Astrocyte (in vitro differentiated cells and primary cell): ENCODE results near the gene CXorf66.

ENCODE experiments used
- EZH2 ChIP-seq: IDR thresholded peaks from 2 replicates; pipeline ENCODE4 v1.6.1; 2012; ENCODE audit warnings: mild to moderate bottlenecking, low read length, inconsistent platforms; ENCODE audit not compliant: insufficient read depth
- TF ChIP-seq, protein P1 (sequence below): IDR thresholded peaks from 2 replicates; pipeline ENCODE4 v1.5.1; 2011; ENCODE audit warnings: low read depth, mild to moderate bottlenecking, inconsistent platforms, low read length, moderate library complexity; ENCODE audit not compliant: insufficient read depth

DNA sequence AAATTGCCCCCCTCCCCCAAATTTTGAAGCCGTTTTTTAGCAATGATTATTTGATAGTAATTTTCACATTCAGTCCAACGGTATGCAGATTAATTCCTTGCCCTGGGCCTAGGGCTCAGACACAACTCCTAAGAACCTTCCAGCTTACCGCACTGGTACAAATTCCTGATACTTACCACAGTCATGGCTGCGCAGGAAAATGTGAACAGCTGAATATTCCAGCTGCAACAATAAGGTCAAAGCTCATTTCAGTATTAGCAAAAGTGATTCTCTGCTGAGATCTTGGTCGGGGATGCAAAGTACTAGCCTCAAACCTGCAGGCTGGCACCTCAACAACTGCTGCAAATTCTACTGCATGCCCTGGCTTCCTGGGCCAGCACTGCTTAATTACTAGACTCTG, 35.4 kb downstream of the CXorf66 start:
- TF ChIP-seq, protein P1, sequence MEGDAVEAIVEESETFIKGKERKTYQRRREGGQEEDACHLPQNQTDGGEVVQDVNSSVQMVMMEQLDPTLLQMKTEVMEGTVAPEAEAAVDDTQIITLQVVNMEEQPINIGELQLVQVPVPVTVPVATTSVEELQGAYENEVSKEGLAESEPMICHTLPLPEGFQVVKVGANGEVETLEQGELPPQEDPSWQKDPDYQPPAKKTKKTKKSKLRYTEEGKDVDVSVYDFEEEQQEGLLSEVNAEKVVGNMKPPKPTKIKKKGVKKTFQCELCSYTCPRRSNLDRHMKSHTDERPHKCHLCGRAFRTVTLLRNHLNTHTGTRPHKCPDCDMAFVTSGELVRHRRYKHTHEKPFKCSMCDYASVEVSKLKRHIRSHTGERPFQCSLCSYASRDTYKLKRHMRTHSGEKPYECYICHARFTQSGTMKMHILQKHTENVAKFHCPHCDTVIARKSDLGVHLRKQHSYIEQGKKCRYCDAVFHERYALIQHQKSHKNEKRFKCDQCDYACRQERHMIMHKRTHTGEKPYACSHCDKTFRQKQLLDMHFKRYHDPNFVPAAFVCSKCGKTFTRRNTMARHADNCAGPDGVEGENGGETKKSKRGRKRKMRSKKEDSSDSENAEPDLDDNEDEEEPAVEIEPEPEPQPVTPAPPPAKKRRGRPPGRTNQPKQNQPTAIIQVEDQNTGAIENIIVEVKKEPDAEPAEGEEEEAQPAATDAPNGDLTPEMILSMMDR, result no peak
- TF ChIP-seq EZH2, result no peak
